Pancreas (tissue), 10 donors: ENCODE measurements around the gene SYNJ2. TPM values are rescaled to one million over a fixed set of nuclear protein-coding genes. Genes with fewer than 3 reads are reported as not detected.

Experiments used
- ATAC-seq, 4 donors: fragments of 200-7000 bp; cut with Tn5 transposase; one replicate each; pipeline versions ENCODE4 v1.8.0 to v1.9.1; 2020; ENCODE audit warnings: mild to moderate bottlenecking in 4 of 4, moderate library complexity in 4 of 4
- DNase-seq, 6 donors: peaks; one replicate each; pipeline ENCODE4 v3.0.0-alpha.2; 2020
- FAIRE-seq: peaks from 2 replicates; lab custom pipeline; 2012; peaks lifted over from hg19 to GRCh38; lab: Jason Lieb, UNC
- H3K27ac ChIP-seq, 4 donors: fragments of 200-600 bp; sonication (generic); 1 replicate in 3 of 4; 2 replicates in 1 of 4; pipeline versions ENCODE4 v1.5.0 to v1.8.0; 2020
- H3K27me3 ChIP-seq, 4 donors: fragments of 200-600 bp; one replicate each; pipeline ENCODE4 v1.8.0; 2021
- H3K36me3 ChIP-seq, 3 donors: fragments of 200-600 bp; sonication (generic) in 1 of 3; one replicate each; pipeline versions ENCODE4 v1.5.0 to v1.8.0; 2020 to 2021
- H3K4me1 ChIP-seq, 3 donors: fragments of 200-600 bp; one replicate each; pipeline ENCODE4 v1.8.0; 2021
- H3K4me3 ChIP-seq, 4 donors: fragments of 200-600 bp; sonication (generic) in 2 of 4; one replicate each; pipeline versions ENCODE4 v1.5.0 to v1.8.0; 2020 to 2021
- H3K9me3 ChIP-seq, 4 donors: fragments of 200-600 bp; one replicate each; pipeline ENCODE4 v1.8.0; 2021
- CTCF ChIP-seq, 4 donors: fragments of 200-600 bp; sonication (generic) in 3 of 4; IDR thresholded peaks; one replicate each; pipeline versions ENCODE4 v1.5.0 to v1.8.0; 2021; ENCODE audit warnings: antibody characterized with exemption in 4 of 4
- WGBS, 2 donors: extraction: QIAGEN DNeasy Blood & Tissue Kit; methylation state at CpG; one replicate each; pipeline ENCODE4 v1.1.7; 2013; 5-methylcytosine and 5-hydroxymethylcytosine counted together
- intact Hi-C, 3 donors: fragments of 100-400 bp; cut with DNase I; formaldehyde crosslinking; loops; one replicate each; pipeline versions ENCODE4 v1.11.1 to v1.14.2; 2022
- polyA plus RNA-seq, 2 donors: library from polyadenylated mRNA; stranded (reverse); fragments of 200-250 nt; gene quantifications; one replicate each; pipeline ENCODE4 v1.2.3, GENCODE V29; 2013
- total RNA-seq, 6 donors: library from RNA; stranded (reverse); fragmentation: NEBNext Ultra II Directional in 4 of 6; extraction: Animal tissue kit (Norgen Biotek cat#: 25700) in 4 of 6; gene quantifications; one replicate each; pipeline versions ENCODE4 v1.2.1 to v1.2.4, GENCODE V29; 2021 to 2023
- donor health status: healthy with polysubstance abuse.
- donor health status: DM: no; HTN: no; CAD: no; lungs with moderate emphysema.
- donor health status: DM: no; HTN: no; CAD: no.
- donor health status: control.
- donor health status: control.
- donor health status: Bipolar disorder and iron deficiency.
- donor health status: DM: yes; HTN: yes; CAD: no.
- donor health status: DM: no; HTN: no; CAD: no.
- donor health status: DM: no; HTN: no; CAD: no.
- donor health status: DM: yes; HTN: yes; CAD: no.

Gene SYNJ2
- total and polyA plus RNA-seq, 8 donors: 7.9 to 17.1 (median 9.9) TPM

DNA sequence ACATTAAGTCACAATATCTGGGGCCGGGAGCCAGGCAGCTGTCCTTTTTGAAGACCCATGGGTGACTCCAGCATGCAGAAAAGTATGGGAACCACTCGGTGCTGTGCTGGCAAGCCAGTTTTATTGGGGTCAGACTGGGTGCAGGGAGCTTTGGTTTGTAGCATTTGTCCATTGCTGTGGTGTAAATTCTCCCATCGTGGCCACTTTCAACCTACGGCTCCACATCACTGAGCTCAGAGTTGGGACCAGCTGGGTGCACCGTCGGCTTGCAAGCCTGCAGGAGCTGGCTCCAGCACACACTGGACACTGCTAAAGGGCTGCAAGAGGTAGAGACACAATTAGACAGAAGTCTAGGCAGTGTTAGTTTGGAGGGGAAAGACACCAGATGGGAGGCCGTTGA, 66.9 kb downstream of the SYNJ2 start:
- Histone ChIP-seq H3K4me1 (no peaks in the 10 kb centered on the region), H3K27ac (no peak overlapping the region), H3K4me3 (no peak overlapping the region), H3K9me3 (no peaks in the 10 kb centered on the region), H3K27me3 (no peaks in the 10 kb centered on the region), H3K36me3 (no peaks in the 10 kb centered on the region)
- no peak for TF ChIP-seq CTCF (IDR thresholded peaks at IDR 0.05)
- peak in 2 of 6 donors; percentile 10 to 32 for DNase-seq
- FAIRE-seq: no peak
- intact Hi-C loops: no loop called here
- 94 to 96% methylated on average over 7 of the region's 7 CpGs for WGBS, 2 donors
- ATAC-seq: no peak

DNA sequence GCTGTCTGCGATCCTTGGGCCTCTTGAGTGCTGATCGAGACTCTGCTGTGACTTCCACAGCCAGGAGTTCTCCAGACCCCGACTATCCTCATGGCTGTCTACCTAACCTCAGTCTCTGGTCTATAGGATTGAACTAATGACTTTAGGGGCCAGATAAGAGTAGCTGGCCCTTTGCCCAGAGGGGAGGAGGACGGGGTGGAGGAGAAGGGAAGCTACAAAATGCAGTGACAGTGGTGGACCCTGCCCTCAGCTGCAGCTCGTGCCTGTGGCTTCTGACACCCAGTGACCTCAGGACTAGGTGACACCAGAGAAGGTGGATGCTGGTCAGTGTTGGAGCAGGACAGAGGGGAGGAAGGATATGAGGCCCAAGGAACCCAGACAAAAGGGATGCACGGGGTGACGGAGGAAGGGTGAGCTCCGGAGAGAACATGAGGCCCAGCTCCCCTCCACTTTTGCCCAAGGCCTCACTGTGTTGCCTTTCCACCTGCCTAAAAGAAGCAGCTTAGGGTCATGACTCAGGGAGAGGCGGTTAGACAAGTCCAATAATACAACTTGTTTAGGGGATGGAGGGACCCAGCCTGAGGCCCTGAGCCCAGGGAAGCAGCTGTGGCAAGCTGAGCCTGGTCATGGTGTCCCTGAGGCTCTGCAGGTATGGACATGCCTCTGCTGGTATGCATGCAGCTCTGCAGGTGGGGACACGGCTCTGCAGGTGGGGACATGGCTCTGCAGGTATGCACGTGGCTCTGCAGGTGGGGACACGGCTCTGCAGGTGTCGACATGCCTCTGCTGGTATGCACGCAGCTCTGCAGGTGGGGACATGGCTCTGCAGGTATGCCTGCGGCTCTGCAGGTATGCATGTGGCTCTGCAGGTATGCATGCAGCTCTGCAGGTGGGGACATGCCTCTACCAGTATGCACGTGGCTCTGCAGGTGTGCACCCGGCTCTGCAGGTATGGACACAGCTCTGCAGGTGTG, 67.7 kb downstream of the SYNJ2 start:
- 87 to 89% methylated on average over 17 of the region's 17 CpGs for WGBS, 2 donors
- ATAC-seq (no peak), FAIRE-seq (no peak), DNase-seq (peak in 3 of 6 donors; percentile 10 to 47 (median 31))
- Histone ChIP-seq H3K9me3 (no peaks in the 10 kb centered on the region), H3K36me3 (no peaks in the 10 kb centered on the region), H3K4me1 (no peaks in the 10 kb centered on the region), H3K27ac (no peak overlapping the region), H3K27me3 (no peaks in the 10 kb centered on the region), H3K4me3 (no peak overlapping the region)
- no peak for TF ChIP-seq CTCF (IDR thresholded peaks at IDR 0.05)
- intact Hi-C loops: no loop called here

- H3K9me3 ChIP-seq: no peaks in the 10 kb centered on the region
- no peak overlapping the region for H3K4me3 ChIP-seq
- WGBS, 2 donors: 82 to 92% methylated on average over 8 of the region's 8 CpGs
- H3K36me3 ChIP-seq: no peaks in the 10 kb centered on the region
- no peak for ATAC-seq
- no peak for TF ChIP-seq CTCF (IDR thresholded peaks at IDR 0.05)
- FAIRE-seq: no peak
- intact Hi-C loops: no loop called here
- no peak overlapping the region for H3K27ac ChIP-seq
- H3K27me3 ChIP-seq: no peaks in the 10 kb centered on the region
- DNase-seq: peak in 2 of 6 donors; percentile 20 to 23
- no peaks in the 10 kb centered on the region for H3K4me1 ChIP-seq
Observed at GRCh38 chr6:158050107-158050735, 68.6 kb downstream of the SYNJ2 start.

DNA sequence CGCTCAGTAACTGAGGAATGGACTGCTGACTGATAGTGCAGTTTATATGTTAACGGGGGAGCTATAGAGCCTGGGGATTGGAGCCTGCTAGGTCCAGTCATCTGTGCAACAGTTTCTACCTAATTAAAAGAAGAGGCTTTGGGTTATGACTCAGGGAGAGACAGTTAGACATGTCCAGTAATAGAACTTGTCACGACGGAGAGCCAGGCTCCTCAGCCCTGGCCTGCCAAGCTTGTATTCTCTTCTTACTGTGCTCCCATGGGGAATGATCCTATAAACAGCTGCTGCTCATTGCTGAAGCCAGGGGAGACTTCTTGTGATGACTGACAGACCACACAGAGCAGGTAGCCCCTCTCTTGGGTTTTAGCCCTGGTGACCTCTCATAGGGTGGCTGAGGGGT, 69.3 kb downstream of the SYNJ2 start:
- Histone ChIP-seq H3K27me3 (no peaks in the 10 kb centered on the region), H3K36me3 (no peaks in the 10 kb centered on the region), H3K4me1 (no peaks in the 10 kb centered on the region), H3K27ac (no peak overlapping the region), H3K4me3 (no peak overlapping the region), H3K9me3 (no peaks in the 10 kb centered on the region)
- FAIRE-seq: no peak
- intact Hi-C loops: no loop called here
- no peak for DNase-seq
- ATAC-seq: no peak
- TF ChIP-seq CTCF (IDR thresholded peaks at IDR 0.05): no peak
- WGBS, 2 donors: 88 to 89% methylated on average over 4 of the region's 4 CpGs
